CD4-positive, alpha-beta T cell treated with Interleukin-2 at 100 ng/mL for 4 hours (primary cell): Measurements from ENCODE around the gene NGF.

ENCODE experiments used
- DNase-seq: peaks from one replicate; pipeline ENCODE4 v3.0.0-alpha.2; 2020; ENCODE audit warnings: low spot score

The NGF gene

GRCh38 chr1:115336741-115337140 is 1.3 kb downstream of the NGF start:
- no peak for DNase-seq

- no peak for DNase-seq
Observed at GRCh38 chr1:115332813-115333608, 5.0 kb downstream of the NGF start.

- DNase-seq, result no peak
Observed at GRCh38 chr1:115331558-115332331, 6.3 kb downstream of the NGF start.

GRCh38 chr1:115330480-115331013 is 7.5 kb downstream of the NGF start:
- no peak for DNase-seq

- no peak for DNase-seq
Observed at GRCh38 chr1:115329965-115330364, 8.1 kb downstream of the NGF start.

- DNase-seq, result no peak
Observed at GRCh38 chr1:115327270-115327669, 10.8 kb downstream of the NGF start.

- DNase-seq, result no peak
Observed at GRCh38 chr1:115326419-115326818, 11.6 kb downstream of the NGF start.

GRCh38 chr1:115325874-115326273 is 12.2 kb downstream of the NGF start:
- DNase-seq, result no peak

GRCh38 chr1:115324649-115325420 is 13.2 kb downstream of the NGF start:
- DNase-seq, result no peak

GRCh38 chr1:115323366-115324004 is 14.6 kb downstream of the NGF start:
- DNase-seq, result no peak

GRCh38 chr1:115322631-115323030 is 15.4 kb downstream of the NGF start:
- no peak for DNase-seq

- DNase-seq, result no peak
Observed at GRCh38 chr1:115320377-115320776, 17.7 kb downstream of the NGF start.

GRCh38 chr1:115319706-115320105 is 18.3 kb downstream of the NGF start:
- DNase-seq, result no peak

GRCh38 chr1:115317101-115318012 is 20.7 kb downstream of the NGF start:
- no peak for DNase-seq

GRCh38 chr1:115314765-115315164 is 23.3 kb downstream of the NGF start:
- no peak for DNase-seq

- no peak for DNase-seq
Observed at GRCh38 chr1:115314092-115314491, 24.0 kb downstream of the NGF start.

GRCh38 chr1:115313182-115313581 is 24.9 kb downstream of the NGF start:
- no peak for DNase-seq

GRCh38 chr1:115312742-115313141 is 25.3 kb downstream of the NGF start:
- DNase-seq, result no peak

GRCh38 chr1:115311474-115311989 is 26.5 kb downstream of the NGF start:
- DNase-seq, result no peak
